Karpas-422 (cell line): ENCODE data around the gene THSD4. TPM values are rescaled to one million over a fixed set of nuclear protein-coding genes. Genes with fewer than 3 reads are reported as not detected.

ENCODE experiments used
- DNase-seq: peaks from one replicate; pipeline ENCODE4 v3.0.0-alpha.2; 2015
- H2AFZ ChIP-seq: fragments of 200-600 bp; sonication (generic); 2 replicates; pipeline ENCODE4 v1.6.1; 2014; ENCODE audit warnings: antibody characterized with exemption, low read length, mixed read lengths
- H3K27ac ChIP-seq: fragments of 200-600 bp; sonication (generic); 2 replicates; pipeline ENCODE4 v1.5.1; 2014; ENCODE audit warnings: mild to moderate bottlenecking, low read length, moderate library complexity
- H3K27me3 ChIP-seq: fragments of 200-600 bp; sonication (generic); 2 replicates; pipeline ENCODE4 v1.6.1; 2014; ENCODE audit warnings: low read length, mixed read lengths
- H3K36me3 ChIP-seq: fragments of 200-600 bp; sonication (generic); 2 replicates; pipeline ENCODE4 v1.6.1; 2014; ENCODE audit warnings: low read length, mixed read lengths; ENCODE audit not compliant: insufficient read depth
- H3K4me1 ChIP-seq: fragments of 200-600 bp; sonication (generic); 2 replicates; pipeline ENCODE4 v1.6.1; 2014; ENCODE audit warnings: mild to moderate bottlenecking, low read length, mixed read lengths
- H3K4me2 ChIP-seq: fragments of 200-600 bp; sonication (generic); 2 replicates; pipeline ENCODE4 v1.6.1; 2014; ENCODE audit warnings: low read length, low read depth, mild to moderate bottlenecking; ENCODE audit not compliant: poor library complexity, severe bottlenecking
- H3K4me3 ChIP-seq: fragments of 200-600 bp; sonication (generic); 2 replicates; pipeline ENCODE4 v1.5.1; 2014; ENCODE audit warnings: mild to moderate bottlenecking, antibody characterized with exemption, low read length, mixed read lengths
- H3K79me2 ChIP-seq: fragments of 200-600 bp; sonication (generic); 2 replicates; pipeline ENCODE4 v1.6.1; 2014; ENCODE audit warnings: mild to moderate bottlenecking, low read length, mixed read lengths
- H3K9ac ChIP-seq: fragments of 200-600 bp; sonication (generic); 2 replicates; pipeline ENCODE4 v1.6.0; 2014; ENCODE audit warnings: low read length
- H3K9me2 ChIP-seq: fragments of 200-600 bp; sonication (generic), shearing (Covaris generic); replicated peaks from 2 replicates; pipeline ENCODE4 v1.6.0; 2014; ENCODE audit warnings: mild to moderate bottlenecking, low read length, moderate library complexity; ENCODE audit not compliant: insufficient read depth
- H3K9me3 ChIP-seq: fragments of 300-700, 200-600 bp; sonication (generic); 2 replicates; pipeline ENCODE4 v1.6.1; 2014; ENCODE audit warnings: low read length, mixed read lengths
- H4K20me1 ChIP-seq: fragments of 200-600 bp; sonication (generic); 2 replicates; pipeline ENCODE4 v1.6.1; 2014; ENCODE audit warnings: mild to moderate bottlenecking, antibody characterized with exemption, low read length, low read depth; ENCODE audit not compliant: insufficient read depth
- total RNA-seq: library from RNA; depleted of rRNA; stranded (reverse); fragments of >200 nt; shearing (Covaris generic); gene quantifications from 2 replicates; pipeline ENCODE4 v1.2.3, GENCODE V29; 2014; ENCODE audit warnings: low replicate concordance

THSD4 gene
- total RNA-seq, 1 experiment from 2014 or later: 0.11 TPM

DNA sequence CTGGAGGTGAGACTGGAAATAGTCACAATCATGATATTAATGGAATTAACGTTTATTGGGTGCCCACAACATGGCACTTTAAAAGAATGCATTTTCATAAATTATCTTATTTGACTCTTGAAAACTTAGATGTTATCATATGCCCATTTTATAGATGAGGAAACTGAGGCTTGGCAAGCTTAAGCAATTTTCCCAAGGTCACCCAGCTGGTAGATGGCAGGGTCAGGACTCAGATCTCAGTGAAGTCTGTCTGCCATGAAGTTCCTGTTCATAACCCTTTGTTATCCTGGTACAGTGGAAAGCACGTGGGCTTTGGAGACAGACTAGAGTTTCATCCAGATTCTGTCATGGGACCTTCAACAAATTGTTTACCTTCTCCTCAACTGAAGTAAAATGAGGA, 520.5 kb downstream of the THSD4 start:
- DNase-seq: no peak
- H3K9me3 ChIP-seq: no peaks in the 10 kb centered on the region
- no peak overlapping the region for H3K4me3 ChIP-seq
- no peak overlapping the region for H3K27ac ChIP-seq
- H3K36me3 ChIP-seq: no peaks in the 10 kb centered on the region
- no peaks in the 10 kb centered on the region for H3K27me3 ChIP-seq
- H2AFZ ChIP-seq: no peak overlapping the region
- no peak overlapping the region for H3K9ac ChIP-seq
- H3K4me1 ChIP-seq: no peaks in the 10 kb centered on the region
- no peaks in the 10 kb centered on the region for H3K9me2 ChIP-seq
- H4K20me1 ChIP-seq: no peaks in the 10 kb centered on the region
- H3K4me2 ChIP-seq: no peak overlapping the region
- H3K79me2 ChIP-seq: no peaks in the 10 kb centered on the region

DNA sequence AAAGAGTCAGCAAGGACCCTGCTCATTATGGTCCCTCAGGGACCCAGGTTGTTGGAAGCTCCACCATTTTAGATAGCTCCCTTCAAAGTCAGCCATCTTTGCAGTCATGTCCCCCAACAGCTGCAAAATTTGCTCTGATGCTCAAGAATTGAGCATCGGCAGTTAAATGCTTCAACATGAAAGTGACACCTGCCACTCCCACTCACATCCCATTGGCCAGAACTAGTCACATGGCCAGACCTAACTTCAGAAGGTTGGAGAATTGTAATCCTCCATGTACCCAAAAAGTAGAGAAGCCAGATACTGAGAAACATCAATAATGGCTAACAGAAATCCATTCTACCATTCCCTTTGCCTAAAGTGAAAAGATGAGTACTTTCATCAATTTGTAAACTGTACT, 523.6 kb downstream of the THSD4 start:
- Histone ChIP-seq H3K79me2 (no peaks in the 10 kb centered on the region), H3K4me1 (no peaks in the 10 kb centered on the region), H3K9ac (no peak overlapping the region), H3K4me3 (no peak overlapping the region), H3K36me3 (no peaks in the 10 kb centered on the region), H3K27me3 (no peaks in the 10 kb centered on the region), H4K20me1 (no peaks in the 10 kb centered on the region), H3K27ac (no peak overlapping the region), H3K9me3 (no peaks in the 10 kb centered on the region), H3K9me2 (no peaks in the 10 kb centered on the region), H3K4me2 (no peak overlapping the region), H2AFZ (peak overlapping the region; percentile 11; the same call in 1 of the 2 replicates)
- DNase-seq: peak; percentile 50

GRCh38 chr15:71639471-71639870, 524.2 kb downstream of the THSD4 start:
- no peak overlapping the region for H2AFZ ChIP-seq
- no peaks in the 10 kb centered on the region for H3K4me1 ChIP-seq
- H3K9me3 ChIP-seq: no peaks in the 10 kb centered on the region
- DNase-seq: no peak
- no peak overlapping the region for H3K27ac ChIP-seq
- no peaks in the 10 kb centered on the region for H3K36me3 ChIP-seq
- H3K9ac ChIP-seq: no peak overlapping the region
- H4K20me1 ChIP-seq: no peaks in the 10 kb centered on the region
- no peaks in the 10 kb centered on the region for H3K79me2 ChIP-seq
- H3K9me2 ChIP-seq: no peaks in the 10 kb centered on the region
- no peak overlapping the region for H3K4me2 ChIP-seq
- no peaks in the 10 kb centered on the region for H3K27me3 ChIP-seq
- no peak overlapping the region for H3K4me3 ChIP-seq

GRCh38 chr15:71643918-71644317, 528.6 kb downstream of the THSD4 start:
- no peaks in the 10 kb centered on the region for H3K79me2 ChIP-seq
- DNase-seq: no peak
- no peaks in the 10 kb centered on the region for H3K27me3 ChIP-seq
- H3K4me1 ChIP-seq: no peaks in the 10 kb centered on the region
- H3K36me3 ChIP-seq: no peaks in the 10 kb centered on the region
- H3K4me2 ChIP-seq: no peak overlapping the region
- no peaks in the 10 kb centered on the region for H3K9me2 ChIP-seq
- H2AFZ ChIP-seq: no peak overlapping the region
- no peak overlapping the region for H3K4me3 ChIP-seq
- H3K27ac ChIP-seq: no peak overlapping the region
- H3K9ac ChIP-seq: no peak overlapping the region
- no peaks in the 10 kb centered on the region for H4K20me1 ChIP-seq
- no peaks in the 10 kb centered on the region for H3K9me3 ChIP-seq

GRCh38 chr15:71646767-71647486, 531.7 kb downstream of the THSD4 start:
- Histone ChIP-seq H3K4me2 (no peak overlapping the region), H3K9ac (no peak overlapping the region), H4K20me1 (no peaks in the 10 kb centered on the region), H3K36me3 (no peaks in the 10 kb centered on the region), H3K27ac (no peak overlapping the region), H3K9me2 (no peaks in the 10 kb centered on the region), H3K27me3 (no peaks in the 10 kb centered on the region), H3K79me2 (no peaks in the 10 kb centered on the region), H3K9me3 (no peaks in the 10 kb centered on the region), H2AFZ (no peak overlapping the region), H3K4me1 (peaks cover 2% of the 10 kb centered on the region; the same call in 1 of the 2 replicates), H3K4me3 (no peak overlapping the region)
- DNase-seq: no peak

GRCh38 chr15:71647487-71647808, 532.2 kb downstream of the THSD4 start:
- DNase-seq: no peak
- no peak overlapping the region for H3K4me2 ChIP-seq
- H3K9me2 ChIP-seq: no peaks in the 10 kb centered on the region
- H4K20me1 ChIP-seq: no peaks in the 10 kb centered on the region
- no peaks in the 10 kb centered on the region for H3K9me3 ChIP-seq
- H3K27ac ChIP-seq: no peak overlapping the region
- H3K79me2 ChIP-seq: no peaks in the 10 kb centered on the region
- peaks cover 3% of the 10 kb centered on the region; the same call in 1 of the 2 replicates for H3K4me1 ChIP-seq
- no peak overlapping the region for H3K9ac ChIP-seq
- no peaks in the 10 kb centered on the region for H3K27me3 ChIP-seq
- H2AFZ ChIP-seq: no peak overlapping the region
- no peaks in the 10 kb centered on the region for H3K36me3 ChIP-seq
- H3K4me3 ChIP-seq: no peak overlapping the region

GRCh38 chr15:71648095-71648494, 532.8 kb downstream of the THSD4 start:
- H3K27ac ChIP-seq: no peak overlapping the region
- no peaks in the 10 kb centered on the region for H4K20me1 ChIP-seq
- H3K79me2 ChIP-seq: no peaks in the 10 kb centered on the region
- H3K27me3 ChIP-seq: no peaks in the 10 kb centered on the region
- H3K9me3 ChIP-seq: no peaks in the 10 kb centered on the region
- no peak overlapping the region for H3K4me2 ChIP-seq
- H3K4me1 ChIP-seq: peaks cover 3% of the 10 kb centered on the region; the same call in 1 of the 2 replicates
- H3K36me3 ChIP-seq: no peaks in the 10 kb centered on the region
- H2AFZ ChIP-seq: no peak overlapping the region
- no peak overlapping the region for H3K9ac ChIP-seq
- no peaks in the 10 kb centered on the region for H3K9me2 ChIP-seq
- DNase-seq: no peak
- H3K4me3 ChIP-seq: no peak overlapping the region

DNA sequence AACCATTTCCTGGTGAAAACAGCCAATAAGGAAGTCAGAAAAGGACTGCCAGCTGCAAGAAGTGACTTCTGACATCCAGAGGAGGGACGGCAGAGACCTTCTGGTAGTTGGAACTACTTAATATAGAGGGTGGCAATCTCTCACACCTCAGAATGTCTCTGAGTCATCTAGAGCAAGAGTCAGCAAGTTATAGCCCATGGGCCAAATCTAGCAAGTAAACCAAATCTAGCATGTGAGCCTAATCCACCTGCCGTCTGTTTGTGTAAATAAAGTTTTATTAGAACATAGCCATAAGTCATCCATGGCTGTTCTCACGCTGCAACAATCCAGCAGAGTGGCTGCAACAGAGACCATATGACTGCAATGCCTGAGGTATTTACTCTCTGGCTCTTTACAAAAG, 534.6 kb downstream of the THSD4 start:
- Histone ChIP-seq H3K9ac (no peak overlapping the region), H3K4me3 (no peak overlapping the region), H3K9me2 (no peaks in the 10 kb centered on the region)

More for the DNA sequence above, 534.6 kb downstream of the THSD4 start:
- Histone ChIP-seq H3K4me1 (peaks cover 3% of the 10 kb centered on the region; the same call in 1 of the 2 replicates), H3K27ac (no peak overlapping the region), H2AFZ (no peak overlapping the region), H3K4me2 (no peak overlapping the region), H3K9me3 (no peaks in the 10 kb centered on the region), H3K27me3 (no peaks in the 10 kb centered on the region), H3K79me2 (no peaks in the 10 kb centered on the region), H3K36me3 (no peaks in the 10 kb centered on the region), H4K20me1 (no peaks in the 10 kb centered on the region)
- no peak for DNase-seq
